ENCODE data around the gene DCAF16.

The DCAF16 gene

DNA sequence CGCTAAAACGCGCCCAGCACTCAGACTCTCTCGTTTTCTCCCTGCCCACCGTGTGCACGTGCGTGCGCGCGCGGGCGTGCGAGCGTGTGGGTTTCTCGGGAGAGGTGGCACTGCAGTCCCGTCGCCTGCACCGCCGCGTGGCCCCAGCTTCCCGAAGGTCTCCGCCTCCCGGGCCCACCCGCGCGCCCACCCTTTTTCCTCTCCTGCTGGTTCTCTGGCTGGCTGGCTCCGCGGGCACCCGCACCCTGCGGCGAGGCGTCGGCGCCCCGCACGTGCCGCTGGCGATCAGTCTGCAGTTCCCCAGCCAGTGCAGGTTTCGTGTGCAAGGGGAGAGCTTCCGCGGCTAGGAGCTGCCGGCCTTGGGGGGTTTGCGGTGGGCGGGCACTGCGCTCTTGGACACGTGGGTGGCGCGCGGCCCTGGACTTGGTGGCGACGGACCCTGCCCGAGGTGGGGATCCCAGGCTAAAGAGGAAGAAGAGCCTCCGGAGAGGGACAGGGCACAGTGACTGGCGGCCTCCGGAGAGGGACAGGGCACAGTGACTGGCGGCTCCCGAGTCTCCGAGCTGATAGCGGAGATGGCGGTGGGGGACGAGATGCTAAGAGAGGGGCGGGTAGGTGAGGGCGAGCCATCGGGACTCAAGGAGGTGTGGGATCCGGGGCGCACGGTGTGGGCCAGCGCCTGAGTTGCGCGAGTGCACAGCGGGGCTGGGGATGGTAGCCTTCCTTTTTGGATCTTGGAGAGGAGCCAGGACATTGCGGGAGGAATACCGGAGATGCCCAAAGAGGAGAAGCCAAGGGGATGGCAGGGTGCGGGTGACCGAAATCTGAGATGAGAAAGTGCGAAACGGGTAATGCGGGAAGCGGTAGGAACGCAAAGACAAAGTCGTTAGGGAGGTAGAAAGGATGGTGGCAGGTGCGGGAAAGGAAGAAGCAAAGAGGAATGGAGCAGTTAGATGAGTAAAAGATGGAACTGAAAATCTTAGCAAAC lies 29.0 kb downstream of the DCAF16 start, which contains the start of gene FAM184B:
TSS of gene FAM184B (minus strand) at position 322 of the 988 bp plus-strand sequence. CDS start 322 bp downstream, outside the sequence.
- no peak for DNase-seq

DNA sequence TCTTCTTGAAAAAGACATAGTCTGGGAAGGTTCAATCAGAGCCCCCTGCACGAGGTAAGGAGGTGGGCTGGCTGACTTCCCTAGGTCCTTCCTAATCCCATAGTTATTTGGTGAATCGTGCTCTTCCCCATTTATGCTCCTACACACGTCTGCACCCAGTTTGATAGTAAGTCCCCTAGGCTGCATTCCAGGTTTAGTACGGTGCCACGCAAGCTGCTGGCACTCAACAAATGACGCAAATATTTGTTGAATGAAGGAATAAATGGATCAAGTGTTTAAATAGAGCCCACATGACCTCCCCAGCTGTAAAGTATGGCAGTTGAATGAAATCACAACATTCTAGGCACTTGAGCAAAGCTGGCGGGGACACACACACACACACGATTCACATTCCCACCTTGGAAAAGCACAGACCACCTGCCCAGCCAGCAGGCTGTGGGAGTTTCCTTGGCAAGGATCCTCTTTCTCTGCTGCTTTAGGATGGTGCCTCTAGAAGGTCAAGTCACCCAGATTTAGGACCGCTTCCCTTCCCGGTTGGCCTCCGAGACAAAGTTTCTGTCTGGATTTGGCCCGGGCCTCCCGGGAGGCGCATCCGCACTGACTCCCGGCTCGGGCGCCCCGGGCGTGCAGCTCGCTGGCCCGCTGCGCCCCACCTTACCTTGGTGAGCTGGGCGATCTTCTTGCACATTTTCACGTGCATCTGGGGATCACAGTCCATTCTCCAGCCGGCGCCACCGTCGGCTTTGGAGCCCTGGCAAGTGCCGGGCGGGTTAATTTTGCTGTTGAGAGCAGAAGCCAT lies 29.9 kb downstream of the DCAF16 start:
- no peak for DNase-seq

GRCh38 chr4:17778431-17778830 lies 32.1 kb downstream of the DCAF16 start:
- no peak for DNase-seq

DNA sequence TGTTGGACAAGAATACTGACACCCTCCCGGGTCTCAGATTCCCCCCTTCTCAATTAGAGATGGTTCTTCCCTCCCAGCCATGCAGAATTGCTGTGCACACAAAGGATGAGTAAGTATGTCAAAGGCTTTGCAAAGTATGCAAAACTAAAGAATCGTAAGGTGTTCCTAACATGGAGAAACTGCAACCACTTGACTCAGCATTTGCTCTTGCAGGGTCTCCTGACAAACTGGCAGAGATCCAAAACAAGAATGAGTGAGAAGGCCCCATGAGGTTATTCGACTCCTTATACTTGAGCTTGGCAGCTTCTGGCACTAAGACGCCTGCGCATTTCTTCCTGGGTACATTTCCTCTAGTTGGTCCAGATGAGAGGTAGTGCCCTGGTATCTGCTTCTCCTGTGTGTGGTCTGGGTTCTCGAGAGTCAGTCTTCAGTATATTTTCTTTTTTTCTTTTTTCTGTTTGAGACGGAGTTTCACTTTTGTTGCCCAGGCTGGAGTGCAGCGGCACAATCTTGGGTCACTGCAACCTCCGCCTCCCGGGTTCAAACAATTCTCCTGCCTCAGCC lies 37.3 kb downstream of the DCAF16 start:
- no peak for DNase-seq

GRCh38 chr4:17771284-17771908 lies 39.2 kb downstream of the DCAF16 start:
- DNase-seq: no peak

DNA sequence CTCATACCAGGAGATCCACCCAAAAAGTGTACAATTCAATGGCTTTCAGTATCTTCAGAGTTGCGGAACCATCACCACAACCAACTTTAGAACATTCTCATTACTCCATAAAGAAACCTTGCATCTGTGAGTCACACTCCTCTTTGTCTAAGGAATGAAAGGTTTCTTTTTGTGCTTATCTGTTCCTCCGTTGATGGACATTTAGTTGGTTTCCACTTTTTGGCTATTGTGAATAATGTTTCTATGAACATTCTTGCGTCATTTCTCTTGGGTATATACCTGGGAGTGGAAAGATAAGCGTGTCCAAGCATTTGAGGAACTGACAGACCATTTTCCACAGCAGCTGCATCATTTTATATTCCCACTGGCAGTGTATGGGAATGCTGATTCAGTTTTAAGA lies 39.7 kb downstream of the DCAF16 start:
- DNase-seq: no peak

- DNase-seq: no peak
Measured at GRCh38 chr4:17769406-17770174, 41.0 kb downstream of the DCAF16 start.

DNA sequence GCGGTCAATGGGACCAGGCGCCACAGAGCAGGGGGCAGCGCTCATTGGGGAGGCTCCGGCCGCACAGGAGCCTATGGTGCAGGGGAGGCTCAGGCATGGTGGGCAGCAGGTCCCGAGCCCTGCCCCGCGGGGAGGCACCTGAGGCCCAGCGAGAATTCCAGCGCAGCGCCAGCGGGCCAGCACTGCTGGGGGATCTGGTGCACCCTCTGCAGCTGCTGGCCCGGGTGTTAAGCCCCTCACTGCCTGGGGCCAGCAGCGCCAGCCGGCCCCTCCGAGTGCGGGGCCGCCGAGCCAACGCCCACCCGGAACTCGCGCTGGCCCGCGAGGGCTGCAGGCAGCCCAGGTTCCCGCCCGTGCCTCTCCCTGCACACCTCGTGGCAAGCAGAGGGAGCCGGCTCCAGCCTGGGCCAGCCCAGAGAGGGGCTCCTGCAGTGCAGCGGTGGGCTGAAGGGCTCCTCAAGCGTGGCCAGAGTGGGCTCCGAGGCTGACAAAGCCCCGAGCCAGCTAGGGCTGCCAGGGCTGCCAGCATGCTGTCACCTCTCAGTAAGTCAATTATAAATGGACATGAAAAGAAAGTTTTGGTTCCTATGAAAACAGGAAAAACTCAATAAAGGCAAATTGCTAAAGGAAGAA lies 43.6 kb downstream of the DCAF16 start:
- DNase-seq: no peak

DNA sequence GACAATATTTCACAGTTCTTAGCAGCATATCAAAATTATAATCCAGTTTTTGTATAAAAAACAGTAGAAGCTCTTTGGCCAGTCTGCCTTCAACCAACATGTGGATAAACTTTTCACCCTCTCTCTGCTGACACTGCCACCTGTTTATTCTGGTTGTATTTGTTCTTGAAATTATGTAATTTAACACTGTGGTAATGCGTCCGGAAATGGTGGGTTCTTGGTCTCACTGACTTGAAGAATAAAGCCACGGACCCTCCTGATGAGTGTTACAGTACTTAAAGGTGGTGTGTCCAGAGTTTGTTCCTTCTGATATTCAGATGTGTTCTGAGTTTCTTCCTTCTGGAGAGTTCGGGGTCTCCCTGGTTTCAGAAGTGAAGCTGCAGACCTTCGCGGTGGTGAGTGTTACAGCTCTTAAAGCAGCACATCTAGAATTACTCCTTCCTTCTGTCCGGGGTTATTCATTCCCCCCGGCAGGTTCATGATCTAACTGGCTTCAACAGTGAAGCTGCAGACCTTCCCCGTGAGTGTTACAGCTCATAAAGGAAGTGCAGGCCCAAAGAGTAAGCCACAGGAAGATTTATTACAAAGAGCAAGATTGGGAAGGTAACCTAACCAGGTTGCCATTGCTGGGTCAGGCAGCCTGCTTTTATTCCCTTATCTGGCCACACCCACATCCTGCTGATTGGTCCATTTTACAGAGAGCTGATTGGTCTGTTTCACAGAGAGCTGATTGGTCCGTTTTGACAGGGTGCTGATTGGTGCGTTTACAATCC lies 44.9 kb downstream of the DCAF16 start:
- no peak for DNase-seq

DNA sequence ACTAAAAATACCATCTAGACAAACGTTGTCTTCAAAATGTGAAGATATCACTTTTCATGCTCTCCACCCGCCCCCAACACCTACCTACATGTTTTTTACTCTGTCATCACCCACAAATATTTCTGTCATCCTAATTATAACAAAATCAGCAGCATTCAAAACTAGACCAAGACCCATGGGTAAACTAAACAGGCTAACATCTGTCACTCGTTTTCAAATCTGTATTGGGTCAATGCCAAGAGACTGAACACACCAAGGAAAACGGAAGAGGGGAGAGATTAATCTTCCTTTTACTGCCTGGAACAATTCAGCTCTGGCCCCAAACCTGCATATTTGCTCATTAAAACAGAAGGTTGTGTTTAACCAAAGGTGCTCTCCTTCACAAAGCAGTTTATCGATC lies 46.6 kb downstream of the DCAF16 start:
- no peak for DNase-seq

DNA sequence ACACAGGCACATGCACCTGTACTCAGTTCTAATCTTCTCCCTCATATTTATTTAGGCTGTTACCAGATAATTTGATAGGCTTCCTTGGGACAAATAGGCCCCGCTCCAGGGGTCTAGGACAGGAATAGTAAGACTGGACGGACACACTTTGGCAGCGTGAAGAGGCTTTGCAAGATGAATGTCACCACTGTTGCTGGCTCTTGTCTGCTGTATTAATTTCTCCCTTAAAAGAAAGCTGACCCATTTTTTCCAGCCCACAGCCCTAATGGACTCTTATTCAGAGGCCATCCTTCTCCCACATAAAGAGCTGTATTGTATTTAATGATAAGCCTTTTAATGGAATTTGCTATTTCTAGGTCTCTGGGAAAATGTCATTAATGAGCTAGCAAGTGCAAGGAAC lies 47.1 kb downstream of the DCAF16 start:
- no peak for DNase-seq

- no peak for DNase-seq
Measured at GRCh38 chr4:17762726-17763125, 47.8 kb downstream of the DCAF16 start.

DNA sequence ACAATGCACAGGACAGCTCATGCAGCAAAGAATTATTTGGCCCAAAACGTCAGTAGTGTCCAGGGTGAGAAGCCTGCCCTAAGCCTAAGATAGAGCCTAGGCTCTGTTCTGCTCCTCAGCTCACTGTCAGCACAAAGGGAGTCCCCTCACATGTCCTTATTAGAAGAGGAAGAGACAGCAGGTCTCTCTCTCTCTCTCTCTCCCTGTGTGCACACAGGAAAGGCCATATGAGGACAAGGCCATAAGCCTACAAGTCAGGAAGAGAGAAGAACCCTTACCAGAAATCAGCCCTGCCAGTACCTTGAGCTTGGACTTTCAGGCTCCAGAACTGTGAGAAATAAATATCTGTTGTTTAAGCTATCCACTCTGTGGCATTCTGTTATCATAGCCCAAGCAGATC lies 49.5 kb downstream of the DCAF16 start:
- DNase-seq: no peak

GRCh38 chr4:17760626-17761025 lies 49.9 kb downstream of the DCAF16 start:
- DNase-seq: no peak

DNA sequence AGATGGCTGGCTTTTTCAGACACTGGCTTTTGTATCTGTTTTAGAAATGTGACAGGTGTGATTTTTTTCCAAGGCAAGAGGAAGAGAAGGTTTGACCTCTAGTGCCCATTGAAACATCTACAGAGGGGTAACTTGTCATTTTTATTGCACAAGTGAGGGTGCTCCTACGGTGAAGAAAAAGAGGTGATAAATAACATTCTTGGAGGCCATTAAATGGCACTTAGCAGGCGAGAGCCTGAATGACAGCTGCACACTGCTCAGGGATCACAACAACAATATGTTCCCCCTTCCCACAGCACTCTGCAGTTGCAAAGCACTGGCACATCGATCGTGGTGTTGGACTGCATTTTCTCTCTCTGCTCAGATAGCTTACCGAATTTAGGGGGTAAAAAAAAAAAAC lies 52.1 kb downstream of the DCAF16 start:
- DNase-seq: no peak

DNA sequence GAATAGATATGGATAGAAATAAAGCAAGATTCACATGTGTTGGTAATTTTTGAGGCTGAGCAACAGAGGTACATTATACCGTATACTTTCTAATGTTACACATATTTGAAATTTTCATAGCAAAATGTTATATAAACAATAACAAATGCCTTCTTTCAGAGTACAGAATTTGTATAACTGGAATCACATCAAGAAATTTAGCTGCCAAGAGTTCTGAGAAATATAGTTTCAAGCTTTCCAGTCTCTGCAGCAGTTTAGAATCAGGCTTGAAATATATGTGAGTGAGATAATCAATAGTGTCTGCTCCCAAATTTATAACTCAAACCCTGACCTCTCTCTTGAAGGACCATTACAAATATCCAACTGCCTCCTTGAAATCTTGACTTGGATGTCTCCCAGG lies 52.9 kb downstream of the DCAF16 start:
- DNase-seq: no peak

GRCh38 chr4:17753646-17754045 lies 56.9 kb downstream of the DCAF16 start:
- no peak for DNase-seq
